CD14-positive monocyte (primary cell): ENCODE data around the gene NLRC3. TPM values are rescaled to one million over a fixed set of nuclear protein-coding genes. Genes with fewer than 3 reads are reported as not detected.

Experiments used
- DNase-seq, 3 donors: peaks; one replicate each; pipeline ENCODE4 v3.0.0-alpha.2; 2011 to 2022
- H2AFZ ChIP-seq: 2 replicates; pipeline ENCODE4 v1.6.0; 2012; ENCODE audit warnings: mild to moderate bottlenecking, low read depth, low read length, inconsistent platforms; ENCODE audit not compliant: insufficient read depth, poor library complexity, severe bottlenecking
- H3K27ac ChIP-seq, 2 donors: 1 replicate in 1 of 2; 2 replicates in 1 of 2; pipeline ENCODE4 v1.5.1; 2012 to 2013; ENCODE audit warnings: low read length in 2 of 2, control low read depth in 1 of 2, inconsistent platforms in 1 of 2, low read depth in 1 of 2, mild to moderate bottlenecking in 1 of 2
- H3K27me3 ChIP-seq, 2 donors: one replicate each; pipeline versions ENCODE4 v1.6.0 to v1.6.1; 2011 to 2013; ENCODE audit warnings: low read length in 2 of 2; ENCODE audit not compliant: control insufficient read depth in 2 of 2, insufficient read depth in 2 of 2
- H3K36me3 ChIP-seq, 2 donors: replicated peaks in 1 of 2; 1 replicate in 1 of 2; 2 replicates in 1 of 2; pipeline versions ENCODE4 v1.5.1 to v1.6.1; 2012 to 2013; ENCODE audit warnings: low read length in 2 of 2, control low read depth in 1 of 2, inconsistent platforms in 1 of 2, mild to moderate bottlenecking in 1 of 2; ENCODE audit not compliant: insufficient read depth in 2 of 2, control insufficient read depth in 1 of 2
- H3K4me1 ChIP-seq, 2 donors: 1 replicate in 1 of 2; 2 replicates in 1 of 2; pipeline versions ENCODE4 v1.5.1 to v1.6.1; 2012 to 2013; ENCODE audit warnings: low read length in 2 of 2, control low read depth in 1 of 2, inconsistent platforms in 1 of 2, mild to moderate bottlenecking in 1 of 2, moderate library complexity in 1 of 2; ENCODE audit not compliant: insufficient read depth in 2 of 2, control insufficient read depth in 1 of 2
- H3K4me2 ChIP-seq: replicated peaks from 2 replicates; pipeline ENCODE3; 2012; ENCODE audit warnings: low read length, moderate library complexity, mild to moderate bottlenecking; ENCODE audit not compliant: poor library complexity, severe bottlenecking; ENCODE audit errors: extremely low read depth
- H3K4me3 ChIP-seq, 3 experiments: fragments of 200-600 bp in 1 of 3; sonication (generic) in 1 of 3; replicated peaks in 1 of 3; 1 replicate in 2 of 3; 2 replicates in 1 of 3; pipeline ENCODE4 v1.5.1; 2011 to 2013; ENCODE audit warnings: low read length in 3 of 3, mild to moderate bottlenecking in 3 of 3, control low read depth in 2 of 3, low read depth in 2 of 3, inconsistent platforms in 1 of 3, moderate library complexity in 1 of 3
- H3K79me2 ChIP-seq: 2 replicates; pipeline ENCODE4 v1.6.0; 2012; ENCODE audit warnings: mild to moderate bottlenecking, control low read depth, inconsistent platforms, low read length, moderate library complexity; ENCODE audit not compliant: insufficient read depth
- H3K9ac ChIP-seq: 2 replicates; pipeline ENCODE4 v1.6.0; 2017; ENCODE audit warnings: low read length, mild to moderate bottlenecking; ENCODE audit not compliant: insufficient read depth, poor library complexity, severe bottlenecking
- H3K9me3 ChIP-seq, 2 donors: replicated peaks in 1 of 2; 1 replicate in 1 of 2; 2 replicates in 1 of 2; pipeline versions ENCODE4 v1.5.1 to v1.6.1; 2012 to 2013; ENCODE audit warnings: low read length in 2 of 2, control low read depth in 1 of 2; ENCODE audit not compliant: control insufficient read depth in 1 of 2, insufficient read depth in 1 of 2
- H4K20me1 ChIP-seq: 2 replicates; pipeline ENCODE4 v1.6.0; 2012; ENCODE audit warnings: mild to moderate bottlenecking, low read length, control low read depth, moderate library complexity; ENCODE audit not compliant: insufficient read depth
- H3K27ac Mint-ChIP-seq, 7 donors: one replicate each; pipeline ENCODE4 v1.8.0; 2020; ENCODE audit warnings: mild to moderate bottlenecking in 7 of 7, mixed read lengths in 7 of 7, moderate library complexity in 6 of 7, inconsistent platforms in 2 of 7
- H3K27me3 Mint-ChIP-seq, 3 donors: one replicate each; pipeline ENCODE4 v1.8.0; 2021 to 2022; ENCODE audit warnings: low read depth in 3 of 3, mild to moderate bottlenecking in 3 of 3, mixed read lengths in 3 of 3, moderate library complexity in 3 of 3, inconsistent platforms in 1 of 3
- H3K36me3 Mint-ChIP-seq, 2 donors: one replicate each; pipeline ENCODE4 v1.8.0; 2020; ENCODE audit warnings: mixed read lengths in 2 of 2, inconsistent platforms in 1 of 2, mild to moderate bottlenecking in 1 of 2
- H3K4me1 Mint-ChIP-seq: one replicate; pipeline ENCODE4 v1.8.0; 2020; ENCODE audit warnings: mild to moderate bottlenecking, mixed read lengths
- H3K4me3 Mint-ChIP-seq, 2 donors: one replicate each; pipeline ENCODE4 v1.8.0; 2020; ENCODE audit warnings: mild to moderate bottlenecking in 2 of 2, mixed read lengths in 2 of 2, moderate library complexity in 1 of 2
- H3K9me3 Mint-ChIP-seq, 7 donors: one replicate each; pipeline ENCODE4 v1.8.0; 2020 to 2022; ENCODE audit warnings: mixed read lengths in 7 of 7, mild to moderate bottlenecking in 6 of 7, moderate library complexity in 6 of 7, inconsistent platforms in 2 of 7
- CTCF ChIP-seq: fragments of 200-600 bp; IDR thresholded peaks from one replicate; pipeline ENCODE4 v1.8.0; 2022; ENCODE audit warnings: antibody characterized with exemption, mild to moderate bottlenecking
- whole genome bisulfite sequencing: methylation state at CpG from one replicate; pipeline ENCODE4 v1.1.5; 2013; ENCODE audit warnings: missing lambda C conversion rate; ENCODE audit not compliant: insufficient coverage; 5-methylcytosine and 5-hydroxymethylcytosine counted together
- intact Hi-C, 2 donors: fragments of 100-400 bp; cut with micrococcal nuclease; formaldehyde crosslinking; loops; one replicate each; pipeline versions ENCODE4 v1.15.0 to v1.15.1; 2023
- polyA plus RNA-seq, 3 donors: library from polyadenylated mRNA; depleted of rRNA in 1 of 3; unstranded in 2 of 3; stranded (reverse) in 1 of 3; fragments of 300-500 nt in 2 of 3; fragments of >200 nt in 1 of 3; fragmentation: Illumina TruSeq in 2 of 3; gene quantifications; 1 replicate in 2 of 3; 2 replicates in 1 of 3; pipeline ENCODE4 v1.2.3, GENCODE V29; 2012 to 2021

Gene NLRC3
- polyA plus RNA-seq, 3 donors = 0.03 to 0.07 (median 0.06) TPM

DNA sequence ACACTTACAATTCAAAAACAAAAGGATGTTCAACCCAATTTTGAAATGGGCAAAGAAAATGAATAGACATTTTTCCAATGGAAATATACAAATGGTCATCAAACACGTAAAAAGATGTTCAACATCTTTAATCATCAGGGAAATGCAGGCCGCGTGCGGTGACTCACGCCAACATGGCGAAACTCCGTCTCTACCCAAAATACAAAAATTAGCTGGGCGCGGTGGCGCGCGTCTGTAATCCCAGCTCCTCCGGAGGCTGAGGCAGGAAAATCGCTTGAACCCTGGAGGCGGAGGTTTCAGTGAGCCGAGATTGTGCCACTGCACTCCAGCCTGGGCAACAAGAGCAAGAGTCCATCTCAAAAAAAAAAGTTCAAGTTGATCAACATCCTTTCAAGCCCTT lies 78.2 kb downstream of the NLRC3 start:
- H3K27ac Mint-ChIP-seq = no peak overlapping the region
- Histone ChIP-seq H3K27me3 (no peaks in the 10 kb centered on the region), H3K27ac (no peak overlapping the region), H2AFZ (no peak overlapping the region), H3K9ac (no peak overlapping the region), H3K4me2 (no peak overlapping the region), H3K9me3 (no peaks in the 10 kb centered on the region), H3K4me3 (no peak overlapping the region), H4K20me1 (no peaks in the 10 kb centered on the region), H3K4me1 (peaks cover 16 to 23% of the 10 kb centered on the region in 2 donors), H3K36me3 (no peaks in the 10 kb centered on the region), H3K79me2 (no peaks in the 10 kb centered on the region)
- TF ChIP-seq CTCF = no peak
- 98% methylated on average over 13 of the region's 16 CpGs for WGBS
- DNase-seq = no peak
- peaks cover 23% of the 10 kb centered on the region for H3K4me1 Mint-ChIP-seq
- H3K36me3 Mint-ChIP-seq = no peaks in the 10 kb centered on the region
- no peak overlapping the region for H3K4me3 Mint-ChIP-seq
- peaks cover 0 to 5% (median 3%) of the 10 kb centered on the region in 7 donors for H3K9me3 Mint-ChIP-seq
- intact Hi-C loops = loop anchor here in 1 of 2 donors (5.0 kb wide), 1 partner anchor 37 kb away; no protein-coding TSS in a partner anchor
- peaks cover 4 to 13% (median 6%) of the 10 kb centered on the region in 3 donors for H3K27me3 Mint-ChIP-seq

DNA sequence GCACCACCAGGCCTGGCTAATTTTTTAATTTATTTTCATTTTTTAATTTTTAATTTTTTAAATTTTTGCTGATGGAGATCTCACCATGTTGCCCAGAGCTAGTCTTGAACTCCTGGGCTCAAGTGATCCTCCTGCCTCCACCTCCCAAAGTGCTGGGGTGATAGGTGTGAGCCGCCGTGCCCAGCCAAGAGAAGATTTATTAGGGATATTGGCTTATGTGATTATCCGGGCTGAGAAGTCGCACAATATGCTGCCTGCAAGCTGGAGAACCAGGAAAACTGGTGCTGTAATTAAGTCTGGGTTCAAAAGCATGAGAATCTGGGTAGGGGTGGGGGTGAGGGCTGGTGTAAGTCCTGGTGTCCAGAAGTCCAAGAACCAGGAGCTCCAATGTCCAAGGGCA lies 79.4 kb downstream of the NLRC3 start:
- no peak for DNase-seq
- intact Hi-C loops = loop anchor here in 1 of 2 donors (5.0 kb wide), 1 partner anchor 35 kb away; no protein-coding TSS in a partner anchor
- H2AFZ ChIP-seq = no peak overlapping the region
- Mint-ChIP-seq H3K27me3 (peaks cover 2 to 13% (median 6%) of the 10 kb centered on the region in 3 donors), H3K4me3 (no peak overlapping the region), H3K27ac (no peak overlapping the region), H3K4me1 (peaks cover 23% of the 10 kb centered on the region), H3K36me3 (no peaks in the 10 kb centered on the region), H3K9me3 (peaks cover 0 to 5% (median 3%) of the 10 kb centered on the region in 7 donors)
- no peak overlapping the region for H3K27ac ChIP-seq
- no peaks in the 10 kb centered on the region for H3K36me3 ChIP-seq
- no peaks in the 10 kb centered on the region for H3K9me3 ChIP-seq
- no peak overlapping the region for H3K4me2 ChIP-seq
- H3K4me3 ChIP-seq = no peak overlapping the region
- no peaks in the 10 kb centered on the region for H3K27me3 ChIP-seq
- TF ChIP-seq CTCF = no peak
- no peaks in the 10 kb centered on the region for H4K20me1 ChIP-seq
- WGBS = 100% methylated on average over 3 of the region's 4 CpGs
- no peak overlapping the region for H3K9ac ChIP-seq
- H3K79me2 ChIP-seq = no peaks in the 10 kb centered on the region
- H3K4me1 ChIP-seq = peaks cover 16 to 23% of the 10 kb centered on the region in 2 donors
